Panc1 (cell line): ENCODE results near the gene MADCAM1. TPM values are rescaled to one million over a fixed set of nuclear protein-coding genes. Genes with fewer than 3 reads are reported as not detected.

Source experiments
- ATAC-seq: fragments of 200-7000 bp; cut with Tn5 transposase; 2 replicates; pipeline ENCODE4 v1.9.1; 2020; ENCODE audit warnings: mild to moderate bottlenecking, moderate library complexity
- BruUV-seq: library from RNA; stranded (reverse); fragments of 400-500 nt; replicated peaks from 2 replicates; lab custom pipeline; 2021; lab: Mats Ljungman, UMichigan
- CTCF ChIA-PET: fragments of 300-600 bp; sonication (Branson Sonifier 250); formaldehyde crosslinking; loops from one replicate; lab custom pipeline; 2022; ENCODE audit warnings: antibody characterized with exemption; lab: Charles Lee
- POLR2A ChIA-PET: fragments of 300-600 bp; sonication (Branson Sonifier 250); formaldehyde crosslinking; loops from one replicate; lab custom pipeline; 2022; ENCODE audit warnings: antibody characterized with exemption; lab: Charles Lee
- DNase-seq: peaks from one replicate; pipeline ENCODE4 v3.0.0-alpha.2; 2010; ENCODE audit warnings: low read depth, low spot score
- H3K27ac ChIP-seq: 2 replicates; pipeline ENCODE4 v1.5.1; 2011; ENCODE audit warnings: mild to moderate bottlenecking, low read length, inconsistent platforms
- H3K27me3 ChIP-seq: fragments of 200-500 bp; sonication (Bioruptor generic); 2 replicates; pipeline ENCODE4 v1.6.0; 2014; ENCODE audit warnings: low read length, inconsistent platforms; ENCODE audit not compliant: control insufficient read depth, insufficient read depth
- H3K36me3 ChIP-seq: fragments of 200-500 bp; sonication (Bioruptor generic); 2 replicates; pipeline ENCODE4 v1.5.1; 2014; ENCODE audit warnings: inconsistent platforms, mild to moderate bottlenecking, low read length, moderate library complexity; ENCODE audit not compliant: control insufficient read depth, insufficient read depth
- H3K4me1 ChIP-seq: 2 replicates; pipeline ENCODE4 v1.5.1; 2011; ENCODE audit warnings: inconsistent platforms, mild to moderate bottlenecking, low read length, moderate library complexity; ENCODE audit not compliant: control insufficient read depth, insufficient read depth
- H3K4me3 ChIP-seq, 2 experiments: 2 replicates each; pipeline ENCODE4 v1.5.1; 2011 to 2012; ENCODE audit warnings: low read depth in 2 of 2, low read length in 2 of 2, mild to moderate bottlenecking in 2 of 2, inconsistent platforms in 1 of 2, moderate library complexity in 1 of 2
- H3K9me3 ChIP-seq: fragments of 200-500 bp; sonication (Bioruptor generic); 2 replicates; pipeline ENCODE4 v1.5.1; 2014; ENCODE audit warnings: low read depth, mild to moderate bottlenecking, inconsistent platforms, low read length, moderate library complexity; ENCODE audit not compliant: control insufficient read depth, insufficient read depth
- POLR2AphosphoS5 ChIP-seq: IDR thresholded peaks from 2 replicates; pipeline ENCODE4 v1.6.1; 2012; ENCODE audit warnings: mild to moderate bottlenecking, low read depth, low read length, moderate library complexity
- SIN3A ChIP-seq: IDR thresholded peaks from 2 replicates; pipeline ENCODE4 v1.6.1; 2012; ENCODE audit warnings: low read depth, mild to moderate bottlenecking, low read length, moderate library complexity, borderline replicate concordance; ENCODE audit not compliant: insufficient read depth
- TCF7L2 ChIP-seq: IDR thresholded peaks from 2 replicates; pipeline ENCODE4 v1.6.1; 2011; ENCODE audit warnings: mild to moderate bottlenecking, low read depth, low read length, inconsistent platforms
- in situ Hi-C: cut with HindIII; loops from 2 replicates; pipeline ENCODE4 v1.10.0; 2016; ENCODE audit warnings: low sequenced_read_pairs, low pct_unique_long_range_greater_than_20kb
- intact Hi-C: fragments of 100-400 bp; cut with micrococcal nuclease; formaldehyde crosslinking; loops from one replicate; pipeline ENCODE4 v1.10.0; 2022; ENCODE audit not compliant: unreplicated experiment
- total RNA-seq: library from RNA; stranded (reverse); gene quantifications from one replicate; pipeline ENCODE4 v1.2.1, GENCODE V29; 2021; ENCODE audit not compliant: unreplicated experiment
- TF ChIP-seq, protein P1 (sequence below), 2 experiments: IDR thresholded peaks; 2 replicates each; pipeline ENCODE4 v1.6.1; 2011 to 2012; ENCODE audit warnings: low read depth in 2 of 2, control low read depth in 1 of 2, low read length in 1 of 2, mild to moderate bottlenecking in 1 of 2, moderate library complexity in 1 of 2; ENCODE audit not compliant: insufficient read depth in 1 of 2
- TF ChIP-seq, protein P2 (sequence below): fragments of 450-650 bp; IDR thresholded peaks from 2 replicates; pipeline ENCODE4 v1.5.1; 2017; ENCODE audit warnings: mild to moderate bottlenecking

The MADCAM1 gene
- total RNA-seq, 1 experiment from 2014 or later: 0.54 TPM

DNA sequence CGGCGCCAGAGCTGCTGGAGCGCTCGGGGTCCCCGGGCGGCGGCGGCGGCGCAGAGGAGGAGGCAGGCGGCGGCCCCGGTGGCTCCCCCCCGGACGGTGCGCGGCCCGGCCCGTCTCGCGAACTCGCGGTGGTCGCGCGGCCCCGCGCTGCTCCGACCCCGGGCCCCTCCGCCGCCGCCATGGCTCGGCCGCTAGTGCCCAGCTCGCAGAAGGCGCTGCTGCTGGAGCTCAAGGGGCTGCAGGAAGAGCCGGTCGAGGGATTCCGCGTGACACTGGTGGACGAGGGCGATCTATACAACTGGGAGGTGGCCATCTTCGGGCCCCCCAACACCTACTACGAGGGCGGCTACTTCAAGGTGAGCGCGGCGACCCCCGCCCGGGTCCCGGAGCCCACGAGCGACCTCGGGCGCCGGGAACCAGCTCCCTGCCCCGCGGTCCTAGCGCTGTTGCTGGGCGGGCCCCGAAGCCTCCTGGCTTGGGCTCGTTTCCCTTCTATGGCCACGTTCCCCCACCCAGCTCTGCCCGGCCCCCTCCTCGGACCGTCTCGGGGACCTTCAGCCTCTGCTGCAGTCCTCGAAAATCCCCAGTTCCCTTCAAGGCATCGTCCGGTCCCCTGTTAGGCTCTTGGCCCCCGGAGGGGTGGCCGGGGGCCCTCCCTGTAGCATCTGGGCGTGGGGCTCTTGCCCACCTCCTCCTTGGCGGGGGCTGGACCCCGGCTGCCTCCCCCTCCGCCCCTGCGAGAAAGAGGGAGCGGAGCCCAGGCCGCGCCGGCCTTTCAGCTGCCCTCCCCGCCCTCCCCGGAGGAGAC, 35.7 kb downstream of the MADCAM1 start, which contains the start of gene CDC34:
CDC34 (plus strand) TSS at position 8 of the 808 bp plus-strand sequence; CDS start at position 180, 172 bp downstream.
- intact Hi-C loops: no loop called here
- in situ Hi-C loops: no loop called here

DNA sequence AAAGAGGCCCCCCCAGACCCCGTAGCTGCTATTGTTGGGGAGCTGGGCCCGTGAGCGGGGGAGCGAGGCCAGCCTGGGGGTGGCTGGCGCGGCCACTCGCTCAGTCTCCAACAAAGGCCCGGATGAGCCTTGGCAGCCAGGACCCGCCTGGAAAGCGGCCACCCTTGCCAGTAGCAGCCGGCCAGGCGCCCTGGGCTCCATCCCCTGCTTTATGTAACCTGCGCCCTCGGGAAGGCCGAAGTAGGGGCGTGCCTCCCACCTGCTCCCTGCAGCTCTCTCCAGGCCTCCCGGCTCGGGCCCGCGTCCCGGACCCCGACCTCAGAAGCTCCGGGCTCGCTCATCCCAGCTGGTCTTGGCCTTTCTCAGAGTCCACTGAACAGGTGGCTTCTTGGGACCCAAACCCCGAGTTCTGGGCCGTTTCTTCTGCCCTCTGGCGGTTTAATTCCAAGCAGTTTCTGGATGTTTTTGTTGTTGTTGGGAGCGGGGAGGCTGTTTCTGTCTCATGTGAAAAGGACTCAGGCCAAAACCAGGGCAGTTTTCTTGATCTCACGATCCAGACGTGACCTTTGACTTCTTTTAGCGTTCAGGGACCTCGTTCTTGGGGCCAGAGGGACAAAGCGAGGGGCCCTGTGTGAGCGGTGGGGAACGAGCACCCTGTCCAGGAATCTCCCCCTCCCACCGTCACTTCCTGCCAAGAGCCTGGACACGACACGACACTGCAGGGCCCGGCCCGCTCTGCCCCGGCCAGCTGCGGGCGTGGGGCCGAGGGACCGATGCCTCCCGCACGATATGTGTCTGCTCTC, 36.5 kb downstream of the MADCAM1 start:
- TSS peak; percentile 78 for BruUV-seq
- no peaks in the 10 kb centered on the region for H3K27me3 ChIP-seq
- in situ Hi-C loops (no loop called here), intact Hi-C loops (no loop called here)
- peak overlapping the region; percentile 57 for H3K27ac ChIP-seq
- ATAC-seq (peak; percentile 24), DNase-seq (no peak)
- peaks cover 15% of the 10 kb centered on the region for H3K4me1 ChIP-seq
- no peaks in the 10 kb centered on the region for H3K9me3 ChIP-seq
- peak overlapping the region; percentile 74 for H3K4me3 ChIP-seq
- peaks cover 4% of the 10 kb centered on the region; the same call in 1 of the 2 replicates for H3K36me3 ChIP-seq
- TF ChIP-seq TCF7L2 (no peak), SIN3A (no peak), POLR2AphosphoS5 (no peak)
- TF ChIP-seq, protein P1, sequence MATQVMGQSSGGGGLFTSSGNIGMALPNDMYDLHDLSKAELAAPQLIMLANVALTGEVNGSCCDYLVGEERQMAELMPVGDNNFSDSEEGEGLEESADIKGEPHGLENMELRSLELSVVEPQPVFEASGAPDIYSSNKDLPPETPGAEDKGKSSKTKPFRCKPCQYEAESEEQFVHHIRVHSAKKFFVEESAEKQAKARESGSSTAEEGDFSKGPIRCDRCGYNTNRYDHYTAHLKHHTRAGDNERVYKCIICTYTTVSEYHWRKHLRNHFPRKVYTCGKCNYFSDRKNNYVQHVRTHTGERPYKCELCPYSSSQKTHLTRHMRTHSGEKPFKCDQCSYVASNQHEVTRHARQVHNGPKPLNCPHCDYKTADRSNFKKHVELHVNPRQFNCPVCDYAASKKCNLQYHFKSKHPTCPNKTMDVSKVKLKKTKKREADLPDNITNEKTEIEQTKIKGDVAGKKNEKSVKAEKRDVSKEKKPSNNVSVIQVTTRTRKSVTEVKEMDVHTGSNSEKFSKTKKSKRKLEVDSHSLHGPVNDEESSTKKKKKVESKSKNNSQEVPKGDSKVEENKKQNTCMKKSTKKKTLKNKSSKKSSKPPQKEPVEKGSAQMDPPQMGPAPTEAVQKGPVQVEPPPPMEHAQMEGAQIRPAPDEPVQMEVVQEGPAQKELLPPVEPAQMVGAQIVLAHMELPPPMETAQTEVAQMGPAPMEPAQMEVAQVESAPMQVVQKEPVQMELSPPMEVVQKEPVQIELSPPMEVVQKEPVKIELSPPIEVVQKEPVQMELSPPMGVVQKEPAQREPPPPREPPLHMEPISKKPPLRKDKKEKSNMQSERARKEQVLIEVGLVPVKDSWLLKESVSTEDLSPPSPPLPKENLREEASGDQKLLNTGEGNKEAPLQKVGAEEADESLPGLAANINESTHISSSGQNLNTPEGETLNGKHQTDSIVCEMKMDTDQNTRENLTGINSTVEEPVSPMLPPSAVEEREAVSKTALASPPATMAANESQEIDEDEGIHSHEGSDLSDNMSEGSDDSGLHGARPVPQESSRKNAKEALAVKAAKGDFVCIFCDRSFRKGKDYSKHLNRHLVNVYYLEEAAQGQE (IDR thresholded peaks at IDR 0.05; ENCODE audit: insufficient read depth in 1 of 2, low read depth in 2 of 2, low read length in 1 of 2): no peak
- TF ChIP-seq, protein P2, sequence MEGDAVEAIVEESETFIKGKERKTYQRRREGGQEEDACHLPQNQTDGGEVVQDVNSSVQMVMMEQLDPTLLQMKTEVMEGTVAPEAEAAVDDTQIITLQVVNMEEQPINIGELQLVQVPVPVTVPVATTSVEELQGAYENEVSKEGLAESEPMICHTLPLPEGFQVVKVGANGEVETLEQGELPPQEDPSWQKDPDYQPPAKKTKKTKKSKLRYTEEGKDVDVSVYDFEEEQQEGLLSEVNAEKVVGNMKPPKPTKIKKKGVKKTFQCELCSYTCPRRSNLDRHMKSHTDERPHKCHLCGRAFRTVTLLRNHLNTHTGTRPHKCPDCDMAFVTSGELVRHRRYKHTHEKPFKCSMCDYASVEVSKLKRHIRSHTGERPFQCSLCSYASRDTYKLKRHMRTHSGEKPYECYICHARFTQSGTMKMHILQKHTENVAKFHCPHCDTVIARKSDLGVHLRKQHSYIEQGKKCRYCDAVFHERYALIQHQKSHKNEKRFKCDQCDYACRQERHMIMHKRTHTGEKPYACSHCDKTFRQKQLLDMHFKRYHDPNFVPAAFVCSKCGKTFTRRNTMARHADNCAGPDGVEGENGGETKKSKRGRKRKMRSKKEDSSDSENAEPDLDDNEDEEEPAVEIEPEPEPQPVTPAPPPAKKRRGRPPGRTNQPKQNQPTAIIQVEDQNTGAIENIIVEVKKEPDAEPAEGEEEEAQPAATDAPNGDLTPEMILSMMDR: peak; percentile 66; the same call in 1 of the 2 replicates
- ChIA-PET POLR2A (no interaction called here), CTCF (interaction anchor here (0.6 to 0.7 kb wide), 3 partner anchors 21 to 120 kb away, joined by 3 to 4 read pairs (median 4); no protein-coding TSS in a partner anchor)

More for the DNA sequence above, 35.7 kb downstream of the MADCAM1 start, which contains the start of gene CDC34:
- Histone ChIP-seq H3K27me3 (no peaks in the 10 kb centered on the region), H3K36me3 (peaks cover 4% of the 10 kb centered on the region; the same call in 1 of the 2 replicates), H3K4me3 (peak within 1 kb of the TSS; percentile 74), H3K9me3 (no peaks in the 10 kb centered on the region), H3K27ac (peak within 1 kb of the TSS; percentile 71), H3K4me1 (peaks cover 15% of the 10 kb centered on the region)
- DNase-seq (no peak), ATAC-seq (peak; percentile 24; the same call in 1 of the 2 replicates)
- POLR2A ChIA-PET: no interaction called here
- BruUV-seq: no TSS peak
- TF ChIP-seq, protein P2: no peak
- no peak for TF ChIP-seq SIN3A
- TF ChIP-seq, protein P1 (IDR thresholded peaks at IDR 0.05; ENCODE audit: insufficient read depth in 1 of 2, low read depth in 2 of 2, low read length in 1 of 2): no peak
- TF ChIP-seq TCF7L2: no peak
- no peak for TF ChIP-seq POLR2AphosphoS5
- CTCF ChIA-PET: interaction anchor here (0.6 to 0.7 kb wide), 3 partner anchors 22 to 119 kb away, joined by 3 to 4 read pairs (median 4); no protein-coding TSS in a partner anchor
